K562 (cell line): ENCODE measurements around the gene PPP1R14C. TPM values are rescaled to one million over a fixed set of nuclear protein-coding genes. Genes with fewer than 3 reads are reported as not detected.

Experiments
- ELF4 ChIP-seq: fragments of 450-650 bp; formaldehyde crosslinking; IDR thresholded peaks from 2 replicates; pipeline ENCODE4 v1.4.0; 2022; ENCODE audit warnings: missing genetic modification characterization
- STAT5B ChIP-seq: fragments of 250-450 bp; sonication (Bioruptor Pico); IDR thresholded peaks from 2 replicates; pipeline ENCODE4 v1.8.0; 2021; ENCODE audit warnings: mild to moderate bottlenecking, inconsistent platforms
- ZNF217 ChIP-seq: sonication (generic); formaldehyde crosslinking; IDR thresholded peaks from 2 replicates; pipeline ENCODE4 v1.8.0; 2022; ENCODE audit warnings: mild to moderate bottlenecking, missing genetic modification reagents
- polyA plus RNA-seq, 8 experiments: library from polyadenylated mRNA; depleted of rRNA in 4 of 8; stranded (reverse) in 5 of 8; unstranded in 3 of 8; fragments of >200 nt; fragmentation: Nextera tagmentation in 2 of 8; fragmentation: Illumina TruSeq in 1 of 8; extraction: Ambion mirVana in 2 of 8; extraction: Trizol in 1 of 8; gene quantifications; 2 replicates each; pipeline versions ENCODE4 v1.2.1 to v1.2.3, GENCODE V29; 2011 to 2014; ENCODE audit warnings: inconsistent platforms in 1 of 8, missing spikeins in 1 of 8
- total RNA-seq, 7 experiments: library from RNA; depleted of rRNA in 6 of 7; stranded (reverse); fragments of >200 nt in 6 of 7; fragmentation: Illumina TruSeq in 2 of 7; extraction: Trizol in 2 of 7; gene quantifications; 2 replicates each; pipeline versions ENCODE4 v1.2.1 to v1.2.3, GENCODE V29; 2011 to 2021; ENCODE audit warnings: low replicate concordance in 1 of 7
- TF ChIP-seq, protein P1 (sequence below): fragments of 250-450 bp; sonication (Bioruptor Pico); IDR thresholded peaks from 2 replicates; pipeline ENCODE4 v1.4.0; 2020; ENCODE audit warnings: mild to moderate bottlenecking, moderate library complexity, borderline replicate concordance

PPP1R14C gene
- total and polyA plus RNA-seq, 9 of the 15 experiments (the other 6 are each of a cell fraction or from before 2014, with no cell fraction given), result 4.5 to 16.6 (median 11.9) TPM

DNA sequence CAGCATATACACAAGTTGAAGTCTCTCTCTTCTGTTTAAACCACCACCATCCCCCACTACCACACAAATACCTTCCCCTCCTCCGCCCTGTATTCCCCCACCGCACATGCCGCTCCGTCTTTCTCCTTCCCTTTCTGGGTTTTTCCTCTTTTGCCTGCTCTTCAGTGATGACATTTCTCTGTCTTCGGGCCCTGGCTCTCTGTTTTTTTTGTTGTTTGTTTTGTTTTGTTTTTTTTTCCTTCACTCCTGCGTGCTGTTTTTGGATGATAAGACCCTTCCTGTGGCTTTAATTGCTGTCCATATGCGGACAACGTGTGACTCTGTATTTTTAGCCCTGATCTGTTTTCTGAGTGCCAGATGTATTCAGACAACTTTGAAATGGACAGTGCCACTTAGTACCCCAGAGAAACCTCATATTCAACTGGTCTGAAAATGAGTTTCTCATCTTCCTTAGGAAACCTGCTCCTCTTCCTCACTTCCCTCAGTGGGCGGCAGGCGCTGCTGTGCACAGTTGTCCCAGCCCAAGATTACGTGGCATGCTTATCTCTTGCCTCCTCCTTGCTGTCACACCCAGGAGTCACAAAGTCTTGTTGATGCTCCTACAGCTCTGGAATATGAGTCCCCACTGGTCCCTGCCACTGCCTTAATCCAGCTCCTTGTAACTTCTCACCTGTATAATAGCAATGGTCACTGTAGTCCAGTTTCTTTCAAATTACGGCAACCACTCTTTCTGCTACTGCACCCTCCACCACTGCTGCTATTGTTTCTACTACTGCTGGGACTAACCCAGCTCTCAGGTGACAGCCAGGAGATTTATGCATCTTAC is 8.2 kb downstream of the PPP1R14C start (continued):
- TF ChIP-seq, protein P1, sequence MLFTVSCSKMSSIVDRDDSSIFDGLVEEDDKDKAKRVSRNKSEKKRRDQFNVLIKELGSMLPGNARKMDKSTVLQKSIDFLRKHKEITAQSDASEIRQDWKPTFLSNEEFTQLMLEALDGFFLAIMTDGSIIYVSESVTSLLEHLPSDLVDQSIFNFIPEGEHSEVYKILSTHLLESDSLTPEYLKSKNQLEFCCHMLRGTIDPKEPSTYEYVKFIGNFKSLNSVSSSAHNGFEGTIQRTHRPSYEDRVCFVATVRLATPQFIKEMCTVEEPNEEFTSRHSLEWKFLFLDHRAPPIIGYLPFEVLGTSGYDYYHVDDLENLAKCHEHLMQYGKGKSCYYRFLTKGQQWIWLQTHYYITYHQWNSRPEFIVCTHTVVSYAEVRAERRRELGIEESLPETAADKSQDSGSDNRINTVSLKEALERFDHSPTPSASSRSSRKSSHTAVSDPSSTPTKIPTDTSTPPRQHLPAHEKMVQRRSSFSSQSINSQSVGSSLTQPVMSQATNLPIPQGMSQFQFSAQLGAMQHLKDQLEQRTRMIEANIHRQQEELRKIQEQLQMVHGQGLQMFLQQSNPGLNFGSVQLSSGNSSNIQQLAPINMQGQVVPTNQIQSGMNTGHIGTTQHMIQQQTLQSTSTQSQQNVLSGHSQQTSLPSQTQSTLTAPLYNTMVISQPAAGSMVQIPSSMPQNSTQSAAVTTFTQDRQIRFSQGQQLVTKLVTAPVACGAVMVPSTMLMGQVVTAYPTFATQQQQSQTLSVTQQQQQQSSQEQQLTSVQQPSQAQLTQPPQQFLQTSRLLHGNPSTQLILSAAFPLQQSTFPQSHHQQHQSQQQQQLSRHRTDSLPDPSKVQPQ (CRISPR knock-in tag), result no peak
- TF ChIP-seq ZNF217 (CRISPR knock-in tag) (no peak), STAT5B (CRISPR knock-in tag) (no peak), ELF4 (peak; percentile 64)
